ENCODE data around the gene NTMT1. TPM values are rescaled to one million over a fixed set of nuclear protein-coding genes. Genes with fewer than 3 reads are reported as not detected.

NTMT1 gene
- total RNA-seq, 1 donor from 2014 or later = 15.5 TPM

DNA sequence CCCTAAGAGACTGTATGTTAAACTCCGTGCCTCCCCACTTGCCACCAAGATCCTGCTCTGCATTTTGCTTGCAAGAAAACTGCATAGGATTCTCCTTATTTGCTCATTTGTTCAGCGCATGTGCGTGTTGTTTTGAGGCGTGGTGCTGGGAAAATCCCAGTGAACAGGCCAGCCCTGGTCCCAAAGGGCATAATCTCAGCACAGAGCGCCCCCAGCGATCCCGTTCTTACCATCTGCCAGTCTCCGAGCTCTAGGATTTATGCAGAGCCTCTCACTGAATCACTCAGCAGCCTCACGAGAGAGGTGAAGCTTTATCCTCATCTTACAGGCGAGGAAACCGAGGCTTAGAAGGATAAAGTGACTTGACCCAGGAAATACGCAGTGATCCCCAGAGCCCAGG is 51.0 kb downstream of the NTMT1 start:
- DNase-seq (ENCODE audit: extremely low spot score in 2 of 2) = no peak
- Histone ChIP-seq H3K4me1 (peaks cover 63% of the 10 kb centered on the region), H3K27me3 (no peaks in the 10 kb centered on the region), H3K36me3 (no peaks in the 10 kb centered on the region), H3K9me3 (no peaks in the 10 kb centered on the region), H3K4me3 (peak overlapping the region; percentile 19 to 26), H3K27ac (peak overlapping the region; percentile 92)
- TF ChIP-seq, protein P1, sequence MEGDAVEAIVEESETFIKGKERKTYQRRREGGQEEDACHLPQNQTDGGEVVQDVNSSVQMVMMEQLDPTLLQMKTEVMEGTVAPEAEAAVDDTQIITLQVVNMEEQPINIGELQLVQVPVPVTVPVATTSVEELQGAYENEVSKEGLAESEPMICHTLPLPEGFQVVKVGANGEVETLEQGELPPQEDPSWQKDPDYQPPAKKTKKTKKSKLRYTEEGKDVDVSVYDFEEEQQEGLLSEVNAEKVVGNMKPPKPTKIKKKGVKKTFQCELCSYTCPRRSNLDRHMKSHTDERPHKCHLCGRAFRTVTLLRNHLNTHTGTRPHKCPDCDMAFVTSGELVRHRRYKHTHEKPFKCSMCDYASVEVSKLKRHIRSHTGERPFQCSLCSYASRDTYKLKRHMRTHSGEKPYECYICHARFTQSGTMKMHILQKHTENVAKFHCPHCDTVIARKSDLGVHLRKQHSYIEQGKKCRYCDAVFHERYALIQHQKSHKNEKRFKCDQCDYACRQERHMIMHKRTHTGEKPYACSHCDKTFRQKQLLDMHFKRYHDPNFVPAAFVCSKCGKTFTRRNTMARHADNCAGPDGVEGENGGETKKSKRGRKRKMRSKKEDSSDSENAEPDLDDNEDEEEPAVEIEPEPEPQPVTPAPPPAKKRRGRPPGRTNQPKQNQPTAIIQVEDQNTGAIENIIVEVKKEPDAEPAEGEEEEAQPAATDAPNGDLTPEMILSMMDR (IDR thresholded peaks at IDR 0.05) = no peak
- TF ChIP-seq POLR2A (IDR thresholded peaks at IDR 0.05) (no peak), POLR2AphosphoS5 (IDR thresholded peaks at IDR 0.05; ENCODE audit: insufficient read depth in 1 of 2, low read depth in 1 of 2) (no peak)
- intact Hi-C loops (cut with DNase I) = no loop called here

DNA sequence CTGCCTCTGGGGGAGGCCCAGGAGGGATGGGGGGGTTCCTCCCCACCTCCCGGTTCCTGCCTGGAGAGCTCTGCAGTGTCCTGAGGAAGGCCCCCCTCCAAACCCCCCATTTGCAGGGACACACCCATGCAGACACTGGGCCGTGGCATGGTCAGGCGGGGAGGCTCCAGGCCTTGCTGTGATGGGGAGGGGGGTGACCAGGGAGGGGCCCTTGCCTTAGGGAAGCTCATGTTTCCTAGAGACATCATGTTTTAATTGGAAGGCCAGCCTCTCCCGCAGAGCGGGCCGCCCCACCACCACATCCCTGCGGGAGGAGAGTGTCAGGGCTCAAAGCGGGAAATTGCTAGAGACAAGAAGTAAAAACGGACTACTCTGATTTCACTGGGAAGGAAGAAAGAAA is 51.5 kb downstream of the NTMT1 start:
- DNase-seq (ENCODE audit: extremely low spot score in 2 of 2) = no peak
- no peaks in the 10 kb centered on the region for H3K27me3 ChIP-seq
- H3K27ac ChIP-seq = peak overlapping the region; percentile 92
- H3K9me3 ChIP-seq = no peaks in the 10 kb centered on the region
- H3K36me3 ChIP-seq = no peaks in the 10 kb centered on the region
- peaks cover 64% of the 10 kb centered on the region for H3K4me1 ChIP-seq
- H3K4me3 ChIP-seq = peak overlapping the region; percentile 19 to 26
- intact Hi-C loops (cut with DNase I) = no loop called here
- TF ChIP-seq, protein P1 (IDR thresholded peaks at IDR 0.05) = no peak
- TF ChIP-seq POLR2AphosphoS5 (IDR thresholded peaks at IDR 0.05; ENCODE audit: insufficient read depth in 1 of 2, low read depth in 1 of 2) = no peak
- TF ChIP-seq POLR2A (IDR thresholded peaks at IDR 0.05) = no peak

DNA sequence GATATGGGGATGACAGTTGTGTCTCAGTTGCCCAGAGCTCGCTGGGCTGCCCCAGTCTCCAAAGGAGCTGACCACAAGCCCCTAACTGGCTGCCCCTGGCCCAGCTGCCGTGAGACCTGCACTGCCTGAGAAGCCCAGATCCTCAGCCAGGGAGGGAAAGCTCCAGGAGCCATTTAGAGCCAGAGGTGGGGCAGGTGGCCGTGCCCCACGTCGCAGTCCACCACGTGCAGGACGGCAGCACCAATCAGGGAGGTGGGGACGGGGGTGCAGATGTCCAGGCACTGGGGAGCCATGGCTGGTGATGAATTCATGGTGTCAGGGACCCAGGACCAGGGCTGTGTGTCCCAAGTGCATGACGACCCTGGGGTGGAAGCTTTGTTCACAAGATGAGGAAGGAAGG is 52.9 kb downstream of the NTMT1 start:
- intact Hi-C loops (cut with DNase I) = no loop called here
- Histone ChIP-seq H3K36me3 (no peaks in the 10 kb centered on the region), H3K9me3 (no peaks in the 10 kb centered on the region), H3K4me3 (no peak overlapping the region), H3K27me3 (no peaks in the 10 kb centered on the region), H3K27ac (peak overlapping the region; percentile 92), H3K4me1 (peaks cover 68% of the 10 kb centered on the region)
- DNase-seq (ENCODE audit: extremely low spot score in 2 of 2) = no peak
- TF ChIP-seq POLR2AphosphoS5 (IDR thresholded peaks at IDR 0.05; ENCODE audit: insufficient read depth in 1 of 2, low read depth in 1 of 2) = no peak
- TF ChIP-seq, protein P1 (IDR thresholded peaks at IDR 0.05) = no peak
- TF ChIP-seq POLR2A (IDR thresholded peaks at IDR 0.05) = no peak

DNA sequence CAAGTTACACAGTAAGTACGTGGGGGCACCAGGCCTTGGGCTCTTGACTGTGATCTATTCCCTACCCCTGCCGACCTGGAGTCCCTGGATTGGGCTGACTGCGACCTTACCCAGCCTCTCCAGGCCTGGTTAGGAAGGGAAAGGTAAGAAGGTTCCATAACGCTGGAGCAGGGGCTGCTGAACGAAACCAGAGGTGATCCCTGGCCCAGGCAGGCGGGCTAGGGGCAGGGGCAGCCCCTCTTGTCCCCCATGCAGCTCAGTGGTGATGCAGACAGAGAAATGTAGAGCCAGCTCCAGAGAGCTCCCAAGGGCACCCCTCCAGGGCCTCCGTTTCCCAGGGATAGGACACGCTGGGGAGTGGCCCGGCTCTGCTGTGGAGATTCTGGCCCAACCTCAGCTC is 53.6 kb downstream of the NTMT1 start:
- TF ChIP-seq POLR2AphosphoS5 (IDR thresholded peaks at IDR 0.05; ENCODE audit: insufficient read depth in 1 of 2, low read depth in 1 of 2) (no peak), POLR2A (IDR thresholded peaks at IDR 0.05) (no peak)
- TF ChIP-seq, protein P1 (IDR thresholded peaks at IDR 0.05) = no peak
- H3K27ac ChIP-seq = peak overlapping the region; percentile 20
- intact Hi-C loops (cut with DNase I) = no loop called here
- no peaks in the 10 kb centered on the region for H3K9me3 ChIP-seq
- no peaks in the 10 kb centered on the region for H3K27me3 ChIP-seq
- DNase-seq (ENCODE audit: extremely low spot score in 2 of 2) = no peak
- H3K4me3 ChIP-seq = no peak overlapping the region
- no peaks in the 10 kb centered on the region for H3K36me3 ChIP-seq
- peaks cover 61% of the 10 kb centered on the region for H3K4me1 ChIP-seq

DNA sequence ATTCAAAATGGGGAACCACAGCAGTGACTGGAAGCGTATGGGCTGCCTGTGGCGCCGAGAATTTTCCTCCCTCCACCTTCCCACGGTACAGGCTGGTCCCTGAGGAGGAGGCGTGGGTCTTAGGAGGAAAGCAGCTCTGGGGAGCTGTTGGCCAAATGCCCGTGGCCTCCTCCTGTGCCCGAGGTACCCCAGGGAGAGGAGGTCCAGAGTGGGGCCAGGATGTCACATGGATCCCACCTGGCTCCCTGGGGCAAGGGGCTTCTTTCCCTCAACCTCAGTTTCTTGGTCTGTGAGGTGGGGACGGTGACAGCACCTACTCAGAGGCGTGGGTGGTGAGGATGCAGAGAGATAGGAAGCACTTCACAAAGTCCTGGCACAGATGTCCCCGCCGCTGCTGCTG is 56.0 kb downstream of the NTMT1 start:
- Histone ChIP-seq H3K4me3 (no peak overlapping the region), H3K27me3 (no peaks in the 10 kb centered on the region)
- TF ChIP-seq POLR2AphosphoS5 (IDR thresholded peaks at IDR 0.05; ENCODE audit: insufficient read depth in 1 of 2, low read depth in 1 of 2) = no peak
- TF ChIP-seq, protein P1 (IDR thresholded peaks at IDR 0.05) = no peak
- no peak for TF ChIP-seq POLR2A (IDR thresholded peaks at IDR 0.05)

More for the DNA sequence above, 56.0 kb downstream of the NTMT1 start:
- Histone ChIP-seq H3K36me3 (no peaks in the 10 kb centered on the region), H3K9me3 (no peaks in the 10 kb centered on the region), H3K4me1 (peaks cover 61% of the 10 kb centered on the region), H3K27ac (no peak overlapping the region)
- DNase-seq (ENCODE audit: extremely low spot score in 2 of 2) = no peak
- intact Hi-C loops (cut with DNase I) = no loop called here
